GM12872 (cell line): ENCODE results near the gene UBTD1.

Experiments
- TF ChIP-seq, protein P1 (sequence below): IDR thresholded peaks from 3 replicates; pipeline ENCODE4 v1.5.1; 2011; ENCODE audit warnings: low read depth, mild to moderate bottlenecking, low read length, moderate library complexity; ENCODE audit not compliant: insufficient read depth

The UBTD1 gene

DNA sequence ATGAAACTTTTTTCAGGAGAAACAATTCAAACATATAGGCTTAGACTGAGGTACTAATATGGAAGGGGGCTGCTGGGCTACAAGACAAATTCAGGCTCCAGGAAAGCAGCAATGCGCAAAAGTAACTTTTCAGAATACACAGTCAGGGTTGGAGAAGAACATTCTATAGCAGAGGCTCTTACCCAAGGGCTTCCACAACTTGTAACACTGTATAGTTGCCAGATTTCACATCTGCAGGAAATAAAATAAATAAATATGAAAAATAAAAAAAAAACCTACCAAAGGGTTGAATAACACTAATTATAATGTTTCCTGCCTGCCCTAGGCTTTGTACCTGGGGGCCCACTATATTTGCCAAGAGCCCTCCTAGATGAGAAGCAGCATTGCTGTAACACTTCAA is 14.8 kb upstream of the UBTD1 start:
- TF ChIP-seq, protein P1, sequence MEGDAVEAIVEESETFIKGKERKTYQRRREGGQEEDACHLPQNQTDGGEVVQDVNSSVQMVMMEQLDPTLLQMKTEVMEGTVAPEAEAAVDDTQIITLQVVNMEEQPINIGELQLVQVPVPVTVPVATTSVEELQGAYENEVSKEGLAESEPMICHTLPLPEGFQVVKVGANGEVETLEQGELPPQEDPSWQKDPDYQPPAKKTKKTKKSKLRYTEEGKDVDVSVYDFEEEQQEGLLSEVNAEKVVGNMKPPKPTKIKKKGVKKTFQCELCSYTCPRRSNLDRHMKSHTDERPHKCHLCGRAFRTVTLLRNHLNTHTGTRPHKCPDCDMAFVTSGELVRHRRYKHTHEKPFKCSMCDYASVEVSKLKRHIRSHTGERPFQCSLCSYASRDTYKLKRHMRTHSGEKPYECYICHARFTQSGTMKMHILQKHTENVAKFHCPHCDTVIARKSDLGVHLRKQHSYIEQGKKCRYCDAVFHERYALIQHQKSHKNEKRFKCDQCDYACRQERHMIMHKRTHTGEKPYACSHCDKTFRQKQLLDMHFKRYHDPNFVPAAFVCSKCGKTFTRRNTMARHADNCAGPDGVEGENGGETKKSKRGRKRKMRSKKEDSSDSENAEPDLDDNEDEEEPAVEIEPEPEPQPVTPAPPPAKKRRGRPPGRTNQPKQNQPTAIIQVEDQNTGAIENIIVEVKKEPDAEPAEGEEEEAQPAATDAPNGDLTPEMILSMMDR = no peak

DNA sequence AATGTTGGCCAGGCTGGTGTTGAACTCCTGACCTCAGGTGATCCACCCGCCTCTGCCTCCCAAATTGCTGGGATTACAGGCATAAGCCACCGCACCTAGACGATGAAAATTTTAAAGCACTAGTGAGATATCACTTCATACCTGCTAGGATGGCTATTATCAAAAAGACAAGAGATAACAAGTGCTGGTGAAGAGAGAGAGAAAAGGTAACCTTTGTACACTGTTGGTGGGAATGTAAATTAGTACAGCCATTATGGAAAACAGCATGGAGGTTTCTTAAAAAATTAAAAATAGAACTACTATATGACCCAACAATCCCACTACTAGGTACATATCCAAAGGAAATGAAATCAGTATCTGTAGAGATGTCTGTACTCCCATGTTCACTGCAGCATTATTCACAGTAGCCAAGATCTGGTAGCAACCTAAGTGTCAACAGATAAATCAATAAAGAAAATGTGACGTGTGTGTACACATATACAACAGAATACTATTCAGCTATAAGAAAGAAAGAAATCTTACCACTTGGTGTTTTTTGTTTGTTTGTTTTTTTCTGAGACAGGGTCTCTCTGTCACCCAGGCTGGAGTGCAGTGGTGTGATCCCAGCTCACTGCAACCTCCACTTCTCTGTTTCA is 13.0 kb upstream of the UBTD1 start:
- TF ChIP-seq, protein P1 = no peak

DNA sequence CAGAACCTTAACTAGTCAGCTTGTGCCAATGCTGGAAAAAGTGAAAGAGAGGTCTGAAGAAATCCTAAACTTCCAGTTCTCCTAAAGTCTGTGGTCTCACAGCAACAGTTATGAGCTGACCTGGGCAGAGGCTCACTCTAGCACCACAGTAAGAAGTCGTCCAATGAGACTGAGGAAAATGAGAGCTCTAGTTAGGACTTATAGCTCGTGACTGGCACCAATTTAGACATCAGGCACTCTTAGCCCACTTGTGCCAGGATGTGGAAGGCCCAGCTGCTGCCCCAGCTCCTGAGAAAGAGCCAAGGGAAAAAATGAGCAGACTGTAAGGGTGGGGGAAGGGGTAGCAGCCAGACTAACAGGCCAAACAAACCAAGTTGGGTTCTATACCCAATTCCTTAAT is 8.1 kb upstream of the UBTD1 start:
- TF ChIP-seq, protein P1 = no peak

DNA sequence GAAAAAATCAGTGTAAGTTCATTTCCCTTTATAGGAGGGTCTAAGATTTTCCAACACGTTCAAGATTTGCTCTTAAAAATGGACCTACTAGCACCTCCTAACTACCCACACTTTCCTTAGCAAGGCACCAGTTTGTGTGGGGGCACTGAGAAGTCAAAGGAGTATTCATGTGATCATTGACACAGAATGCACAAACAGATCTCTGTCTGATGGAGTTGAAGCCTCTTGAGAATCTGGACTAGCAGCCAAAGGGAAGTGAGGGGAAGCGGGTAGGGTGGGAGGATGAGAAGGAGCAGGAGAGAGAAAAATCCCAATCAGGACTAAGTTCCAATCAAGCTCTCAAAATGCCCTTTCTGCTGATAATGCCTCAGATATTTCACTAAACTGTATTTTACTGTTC is 4.6 kb upstream of the UBTD1 start:
- TF ChIP-seq, protein P1 = no peak

DNA sequence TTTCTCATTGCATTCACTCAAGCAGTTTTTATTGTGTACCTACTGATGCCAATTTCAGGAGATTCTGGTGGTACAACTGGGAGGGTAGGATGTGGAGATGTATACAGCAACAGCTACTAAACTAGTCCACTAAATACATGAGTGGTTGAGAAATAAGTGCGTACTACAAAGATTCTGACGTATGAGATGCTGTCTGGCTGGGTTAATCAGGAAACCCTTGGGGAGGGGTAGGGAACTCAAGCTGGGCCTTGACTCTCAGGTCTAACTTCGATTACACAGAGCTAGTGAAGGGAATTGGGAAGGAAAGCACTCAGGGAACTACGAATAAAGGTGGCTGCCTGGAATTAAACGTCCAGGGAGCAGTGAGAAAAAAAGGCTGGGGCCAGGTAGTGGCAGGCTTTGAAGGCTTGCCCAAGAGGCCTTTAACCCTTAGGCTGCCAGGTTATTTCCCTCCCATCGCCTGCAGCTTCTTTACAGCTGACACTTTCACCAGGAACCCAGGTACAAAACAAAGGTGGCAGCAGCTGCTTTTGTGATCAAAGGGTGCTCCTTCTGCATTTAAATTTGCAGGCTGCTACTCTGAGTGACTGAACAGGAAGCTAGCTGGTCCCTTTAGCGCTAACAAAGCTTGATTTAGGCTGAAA is 3.7 kb upstream of the UBTD1 start:
- TF ChIP-seq, protein P1 = no peak

DNA sequence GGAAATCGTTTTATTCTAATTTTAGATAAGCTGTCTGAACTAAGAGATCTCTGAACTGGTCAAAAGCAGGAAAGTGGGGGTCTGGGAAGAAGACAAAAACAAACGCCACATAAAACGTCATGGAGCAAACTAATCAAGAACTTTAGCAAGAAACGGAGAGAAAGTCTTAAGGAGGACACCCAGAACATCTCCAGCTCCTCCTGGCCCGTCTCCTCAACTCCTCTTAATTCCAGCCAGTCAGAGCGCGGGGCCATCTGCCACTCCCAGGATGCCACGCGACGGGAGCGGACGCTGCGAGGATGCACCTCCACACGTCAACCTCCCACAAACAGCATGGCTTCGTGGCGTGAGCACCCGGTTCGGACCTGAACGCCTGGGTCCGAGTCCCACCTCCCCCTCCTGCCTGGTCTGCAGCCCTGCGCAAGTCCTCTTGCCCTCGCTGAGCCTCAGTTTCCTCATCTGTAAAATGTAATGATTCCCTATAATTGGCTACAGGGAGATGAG is 1.1 kb upstream of the UBTD1 start:
- TF ChIP-seq, protein P1 = no peak

DNA sequence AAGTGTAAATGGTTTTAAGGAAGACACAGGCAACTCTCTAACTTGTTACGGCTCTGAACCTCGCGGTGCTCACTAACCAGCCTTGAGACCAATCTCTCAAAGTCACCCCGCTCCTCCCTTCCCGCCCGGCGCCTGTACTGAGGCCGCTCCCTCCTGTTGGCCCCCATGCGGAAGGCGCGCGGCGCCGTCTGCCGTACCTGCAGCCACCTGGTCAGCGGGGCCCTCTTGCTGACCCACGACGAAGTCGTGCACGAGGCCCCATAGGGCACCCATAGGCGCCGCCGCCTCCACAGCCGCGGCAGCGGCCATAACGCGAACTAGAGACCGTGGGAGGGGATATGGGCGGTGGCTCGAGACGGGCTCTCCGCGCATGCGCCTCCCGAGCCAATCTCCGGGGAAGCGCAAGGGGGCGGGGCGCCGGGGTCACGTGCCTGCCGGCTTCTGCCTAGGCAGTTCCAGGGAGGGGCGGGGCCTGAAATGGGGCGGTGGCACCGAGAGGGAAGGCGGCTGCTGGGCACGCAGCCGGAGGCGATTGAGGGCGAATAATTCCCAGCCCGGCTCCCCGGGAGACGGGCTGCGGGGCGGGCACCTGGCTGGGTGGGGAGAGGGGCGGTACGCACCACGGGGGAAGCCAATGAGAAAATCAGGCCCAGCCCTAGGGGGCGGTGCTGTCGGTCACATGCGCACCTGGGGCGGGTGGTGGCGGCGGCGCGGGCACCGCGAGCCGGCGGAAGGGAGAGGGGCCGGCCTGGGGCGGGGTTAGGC is 466 bp upstream of the UBTD1 start, which contains the start of gene MMS19:
MMS19 (minus strand) TSS at position 347 of the 765 bp plus-strand sequence; CDS start at position 309, 38 bp downstream.
- TF ChIP-seq, protein P1 = no peak
